SK-N-SH treated with all-trans-retinoic acid at 6 μM for 48 hours (cell line): ENCODE data around the gene GXYLT2.

Source experiments
- ATAC-seq: fragments of 200-7000 bp; cut with Tn5 transposase; 3 replicates; pipeline ENCODE4 v1.9.1; 2020; ENCODE audit warnings: mild to moderate bottlenecking, moderate library complexity
- ARNTL ChIP-seq: fragments of 450-650 bp; formaldehyde crosslinking; IDR thresholded peaks from 2 replicates; pipeline ENCODE4 v1.5.0; 2020; ENCODE audit warnings: low read depth, mild to moderate bottlenecking, moderate library complexity, borderline replicate concordance
- BACH2 ChIP-seq: fragments of 250-450 bp; sonication (Bioruptor Pico); IDR thresholded peaks from 2 replicates; pipeline ENCODE4 v1.9.0; 2021; ENCODE audit warnings: mild to moderate bottlenecking, borderline replicate concordance
- CSDC2 ChIP-seq: fragments of 250-450 bp; sonication (Bioruptor Pico); IDR thresholded peaks from 2 replicates; pipeline ENCODE4 v1.5.0; 2020; ENCODE audit warnings: mild to moderate bottlenecking, moderate library complexity
- CSRNP3 ChIP-seq: fragments of 250-450 bp; sonication (Bioruptor Pico); IDR thresholded peaks from 2 replicates; pipeline ENCODE4 v1.5.1; 2021; ENCODE audit warnings: mild to moderate bottlenecking, moderate library complexity
- ESRRG ChIP-seq: fragments of 250-450 bp; sonication (Bioruptor Pico); IDR thresholded peaks from 2 replicates; pipeline ENCODE4 v1.6.1; 2021; ENCODE audit warnings: mild to moderate bottlenecking
- GLIS3 ChIP-seq: fragments of 250-450 bp; sonication (Bioruptor Pico); IDR thresholded peaks from 2 replicates; pipeline ENCODE4 v1.5.0; 2020; ENCODE audit warnings: mild to moderate bottlenecking, moderate library complexity
- ISL1 ChIP-seq: fragments of 250-450 bp; sonication (Bioruptor Pico); IDR thresholded peaks from 2 replicates; pipeline ENCODE4 v2.1.2; 2022; ENCODE audit warnings: mild to moderate bottlenecking, moderate library complexity
- OSR1 ChIP-seq: fragments of 250-450 bp; sonication (Bioruptor Pico); IDR thresholded peaks from 2 replicates; pipeline ENCODE4 v1.8.0; 2022; ENCODE audit warnings: moderate library complexity, mild to moderate bottlenecking, inconsistent platforms
- POU6F1 ChIP-seq: fragments of 250-450 bp; sonication (Bioruptor Pico); IDR thresholded peaks from 2 replicates; pipeline ENCODE4 v1.8.0; 2021; ENCODE audit warnings: low read depth, mild to moderate bottlenecking, moderate library complexity, borderline replicate concordance
- PPARA ChIP-seq: fragments of 250-450 bp; sonication (Bioruptor Pico); IDR thresholded peaks from 2 replicates; pipeline ENCODE4 v1.5.0; 2020; ENCODE audit warnings: mild to moderate bottlenecking, borderline replicate concordance
- RARB ChIP-seq: fragments of 250-450 bp; sonication (Bioruptor Pico); IDR thresholded peaks from 2 replicates; pipeline ENCODE4 v1.8.0; 2021; ENCODE audit warnings: mild to moderate bottlenecking, moderate library complexity
- SNAI2 ChIP-seq: fragments of 250-450 bp; sonication (Bioruptor Pico); IDR thresholded peaks from 2 replicates; pipeline ENCODE4 v1.5.0; 2020; ENCODE audit warnings: mild to moderate bottlenecking, moderate library complexity
- TCF4 ChIP-seq: fragments of 250-450 bp; sonication (Bioruptor Pico); IDR thresholded peaks from 2 replicates; pipeline ENCODE4 v1.8.0; 2021; ENCODE audit warnings: mild to moderate bottlenecking, moderate library complexity, borderline replicate concordance
- TOX ChIP-seq: fragments of 250-450 bp; sonication (Bioruptor Pico); IDR thresholded peaks from 2 replicates; pipeline ENCODE4 v1.8.0; 2021; ENCODE audit warnings: mild to moderate bottlenecking, moderate library complexity, borderline replicate concordance
- ZFP3 ChIP-seq: fragments of 250-450 bp; sonication (Bioruptor Pico); IDR thresholded peaks from 2 replicates; pipeline ENCODE4 v1.5.0; 2020; ENCODE audit warnings: mild to moderate bottlenecking, moderate library complexity
- ZFP30 ChIP-seq: fragments of 450-650 bp; formaldehyde crosslinking; IDR thresholded peaks from 2 replicates; pipeline ENCODE4 v1.5.0; 2022; ENCODE audit warnings: mild to moderate bottlenecking, moderate library complexity
- ZNF565 ChIP-seq: fragments of 450-650 bp; formaldehyde crosslinking; conservative IDR thresholded peaks from 2 replicates; pipeline ENCODE4 v1.5.0; 2020; ENCODE audit warnings: low read depth, mild to moderate bottlenecking, moderate library complexity
- ZNF70 ChIP-seq: fragments of 450-650 bp; formaldehyde crosslinking; IDR thresholded peaks from 2 replicates; pipeline ENCODE4 v1.5.0; 2020; ENCODE audit warnings: mild to moderate bottlenecking, moderate library complexity
- ZNF8 ChIP-seq: fragments of 450-650 bp; formaldehyde crosslinking; IDR thresholded peaks from 2 replicates; pipeline ENCODE4 v1.5.0; 2020; ENCODE audit warnings: mild to moderate bottlenecking, moderate library complexity
- TF ChIP-seq, protein P1 (sequence below): fragments of 250-450 bp; sonication (Bioruptor Pico); IDR thresholded peaks from 2 replicates; pipeline ENCODE4 v1.5.1; 2020; ENCODE audit warnings: low read depth, mild to moderate bottlenecking, moderate library complexity
- TF ChIP-seq, protein P2 (sequence below): fragments of 250-450 bp; sonication (Bioruptor Pico); IDR thresholded peaks from 2 replicates; pipeline ENCODE4 v1.5.0; 2020; ENCODE audit warnings: mild to moderate bottlenecking, moderate library complexity

Gene GXYLT2

DNA sequence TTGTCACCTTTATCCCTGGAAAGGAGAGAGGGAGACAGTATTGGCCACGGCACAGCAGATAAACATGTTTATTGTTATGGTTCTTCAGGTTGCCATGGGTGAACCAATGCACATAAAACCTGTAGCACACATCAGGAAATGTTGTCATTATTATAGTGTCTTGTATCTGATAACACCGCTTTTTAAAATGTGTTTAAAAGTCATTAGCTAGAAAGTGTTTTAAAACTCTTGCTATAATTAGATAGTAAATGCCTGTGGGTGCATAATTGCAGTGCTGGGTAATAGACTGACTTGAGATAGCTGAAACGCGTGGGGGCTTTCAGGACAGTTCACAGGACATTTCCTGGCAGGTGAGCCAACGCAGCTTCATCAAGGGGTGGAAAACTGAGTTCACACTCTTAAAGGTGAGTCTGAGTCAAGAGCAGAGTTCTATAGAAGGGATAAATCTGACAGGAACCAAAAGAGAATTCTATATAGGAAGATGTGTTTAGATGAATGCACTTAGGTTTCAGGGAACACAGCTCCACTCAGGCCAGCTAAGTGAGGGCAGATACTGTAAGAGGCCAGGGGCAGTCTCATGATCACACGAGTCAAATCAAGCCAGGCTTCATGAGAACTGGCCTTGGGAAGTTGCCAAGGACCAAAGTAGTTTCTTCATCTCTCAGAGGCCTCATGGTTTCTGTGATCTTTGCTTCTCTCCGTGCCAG is 73.1 kb downstream of the GXYLT2 start:
- TF ChIP-seq ZFP3 (CRISPR knock-in tag), result no peak
- TF ChIP-seq ZFP30 (CRISPR knock-in tag), result no peak
- TF ChIP-seq ZNF565 (CRISPR knock-in tag), result no peak
- no peak for ATAC-seq

DNA sequence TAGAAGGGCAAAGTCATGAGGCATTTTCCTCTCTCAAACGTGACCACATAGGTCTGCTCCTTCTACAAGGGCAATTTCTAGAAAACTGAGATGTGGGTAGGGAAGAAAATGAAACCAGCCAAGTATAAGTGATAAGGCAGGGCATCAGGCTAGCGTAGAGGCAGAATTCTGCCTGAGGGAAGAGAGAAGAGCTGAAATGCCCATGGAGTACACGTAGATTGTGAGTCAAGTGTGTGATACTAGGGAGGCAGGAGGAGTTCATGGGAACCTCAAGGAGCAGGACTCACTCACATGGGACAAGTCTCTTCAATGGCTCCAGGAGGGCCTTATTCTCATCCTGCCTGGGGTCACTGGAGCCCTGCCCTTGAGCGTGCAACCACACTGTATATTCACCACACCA is 73.9 kb downstream of the GXYLT2 start:
- no peak for ATAC-seq
- no peak for TF ChIP-seq BACH2 (CRISPR knock-in tag)

GRCh38 chr3:72962317-72962716 is 74.5 kb downstream of the GXYLT2 start:
- ATAC-seq, result no peak
- TF ChIP-seq PPARA (CRISPR knock-in tag) (no peak), GLIS3 (CRISPR knock-in tag) (no peak), BACH2 (CRISPR knock-in tag) (no peak), ISL1 (no peak)

GRCh38 chr3:72964633-72965032 is 76.8 kb downstream of the GXYLT2 start:
- TF ChIP-seq OSR1 (CRISPR knock-in tag), result no peak
- no peak for TF ChIP-seq ZFP30 (CRISPR knock-in tag)
- no peak for TF ChIP-seq ZNF565 (CRISPR knock-in tag)
- TF ChIP-seq ZFP3 (CRISPR knock-in tag), result no peak
- no peak for TF ChIP-seq ZNF70
- no peak for TF ChIP-seq GLIS3 (CRISPR knock-in tag)
- no peak for TF ChIP-seq CSRNP3 (CRISPR knock-in tag)
- TF ChIP-seq, protein P1, sequence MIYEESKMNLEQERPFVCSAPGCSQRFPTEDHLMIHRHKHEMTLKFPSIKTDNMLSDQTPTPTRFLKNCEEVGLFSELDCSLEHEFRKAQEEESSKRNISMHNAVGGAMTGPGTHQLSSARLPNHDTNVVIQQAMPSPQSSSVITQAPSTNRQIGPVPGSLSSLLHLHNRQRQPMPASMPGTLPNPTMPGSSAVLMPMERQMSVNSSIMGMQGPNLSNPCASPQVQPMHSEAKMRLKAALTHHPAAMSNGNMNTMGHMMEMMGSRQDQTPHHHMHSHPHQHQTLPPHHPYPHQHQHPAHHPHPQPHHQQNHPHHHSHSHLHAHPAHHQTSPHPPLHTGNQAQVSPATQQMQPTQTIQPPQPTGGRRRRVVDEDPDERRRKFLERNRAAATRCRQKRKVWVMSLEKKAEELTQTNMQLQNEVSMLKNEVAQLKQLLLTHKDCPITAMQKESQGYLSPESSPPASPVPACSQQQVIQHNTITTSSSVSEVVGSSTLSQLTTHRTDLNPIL (CRISPR knock-in tag), result no peak
- TF ChIP-seq ISL1, result no peak
- TF ChIP-seq ARNTL, result no peak
- no peak for TF ChIP-seq CSDC2
- TF ChIP-seq PPARA (CRISPR knock-in tag), result no peak
- no peak for TF ChIP-seq TCF4 (CRISPR knock-in tag)
- no peak for TF ChIP-seq SNAI2
- TF ChIP-seq POU6F1 (CRISPR knock-in tag), result no peak
- TF ChIP-seq RARB (CRISPR knock-in tag), result no peak
- no peak for TF ChIP-seq BACH2 (CRISPR knock-in tag)
- TF ChIP-seq TOX, result no peak
- TF ChIP-seq, protein P2, sequence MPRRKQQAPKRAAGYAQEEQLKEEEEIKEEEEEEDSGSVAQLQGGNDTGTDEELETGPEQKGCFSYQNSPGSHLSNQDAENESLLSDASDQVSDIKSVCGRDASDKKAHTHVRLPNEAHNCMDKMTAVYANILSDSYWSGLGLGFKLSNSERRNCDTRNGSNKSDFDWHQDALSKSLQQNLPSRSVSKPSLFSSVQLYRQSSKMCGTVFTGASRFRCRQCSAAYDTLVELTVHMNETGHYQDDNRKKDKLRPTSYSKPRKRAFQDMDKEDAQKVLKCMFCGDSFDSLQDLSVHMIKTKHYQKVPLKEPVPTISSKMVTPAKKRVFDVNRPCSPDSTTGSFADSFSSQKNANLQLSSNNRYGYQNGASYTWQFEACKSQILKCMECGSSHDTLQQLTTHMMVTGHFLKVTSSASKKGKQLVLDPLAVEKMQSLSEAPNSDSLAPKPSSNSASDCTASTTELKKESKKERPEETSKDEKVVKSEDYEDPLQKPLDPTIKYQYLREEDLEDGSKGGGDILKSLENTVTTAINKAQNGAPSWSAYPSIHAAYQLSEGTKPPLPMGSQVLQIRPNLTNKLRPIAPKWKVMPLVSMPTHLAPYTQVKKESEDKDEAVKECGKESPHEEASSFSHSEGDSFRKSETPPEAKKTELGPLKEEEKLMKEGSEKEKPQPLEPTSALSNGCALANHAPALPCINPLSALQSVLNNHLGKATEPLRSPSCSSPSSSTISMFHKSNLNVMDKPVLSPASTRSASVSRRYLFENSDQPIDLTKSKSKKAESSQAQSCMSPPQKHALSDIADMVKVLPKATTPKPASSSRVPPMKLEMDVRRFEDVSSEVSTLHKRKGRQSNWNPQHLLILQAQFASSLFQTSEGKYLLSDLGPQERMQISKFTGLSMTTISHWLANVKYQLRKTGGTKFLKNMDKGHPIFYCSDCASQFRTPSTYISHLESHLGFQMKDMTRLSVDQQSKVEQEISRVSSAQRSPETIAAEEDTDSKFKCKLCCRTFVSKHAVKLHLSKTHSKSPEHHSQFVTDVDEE, result no peak
- TF ChIP-seq ZNF8, result no peak
- ATAC-seq, result no peak

GRCh38 chr3:72968266-72968664 is 80.4 kb downstream of the GXYLT2 start:
- ATAC-seq, result no peak
- TF ChIP-seq, protein P1 (CRISPR knock-in tag), result no peak
- TF ChIP-seq GLIS3 (CRISPR knock-in tag) (no peak), SNAI2 (no peak), ZFP30 (CRISPR knock-in tag) (no peak), ZNF8 (no peak), CSRNP3 (CRISPR knock-in tag) (no peak), POU6F1 (CRISPR knock-in tag) (no peak), TOX (no peak), ESRRG (CRISPR knock-in tag) (no peak), ZNF565 (CRISPR knock-in tag) (no peak), CSDC2 (no peak), BACH2 (CRISPR knock-in tag) (no peak), OSR1 (CRISPR knock-in tag) (no peak), ZFP3 (CRISPR knock-in tag) (no peak)
- TF ChIP-seq, all 23 proteins: peak for 0
